H7 (cell line): Measurements from ENCODE around the gene KANSL2. TPM values are rescaled to one million over a fixed set of nuclear protein-coding genes. Genes with fewer than 3 reads are reported as not detected.
"Not testable (repeated sequence)": the region's sequence is repeated elsewhere in the genome, so short reads cannot be mapped to it uniquely, and the experiment has no call there.

Experiments used
- DNase-seq: peaks from one replicate; pipeline ENCODE4 v3.0.0; 2012
- H3K27me3 ChIP-seq: 2 replicates; pipeline ENCODE4 v1.6.0; 2011; ENCODE audit warnings: mild to moderate bottlenecking, low read length; ENCODE audit not compliant: control insufficient read depth, insufficient read depth
- H3K36me3 ChIP-seq: replicated peaks from 2 replicates; pipeline ENCODE4 v1.5.1; 2011; ENCODE audit warnings: low read length; ENCODE audit not compliant: control insufficient read depth, insufficient read depth
- H3K4me3 ChIP-seq: 2 replicates; pipeline ENCODE4 v1.5.1; 2011; ENCODE audit warnings: low read depth, mild to moderate bottlenecking, control low read depth, low read length, moderate library complexity; ENCODE audit not compliant: insufficient read depth
- total RNA-seq: library from RNA; depleted of rRNA; stranded (reverse); fragments of >200 nt; shearing (Covaris generic); gene quantifications from 2 replicates; pipeline ENCODE4 v1.2.3, GENCODE V29; 2014

The KANSL2 gene
- total RNA-seq, 1 experiment from 2014 or later, result 41.4 TPM

- Histone ChIP-seq H3K27me3 (no peaks in the 10 kb centered on the region), H3K4me3 (no peak overlapping the region), H3K36me3 (peaks cover 26% of the 10 kb centered on the region)
- DNase-seq, result no peak
Observed at GRCh38 chr12:48691826-48692487, 9.9 kb upstream of the KANSL2 start.

- peaks cover 24% of the 10 kb centered on the region for H3K36me3 ChIP-seq
- H3K27me3 ChIP-seq, result no peaks in the 10 kb centered on the region
- H3K4me3 ChIP-seq, result no peak overlapping the region
- DNase-seq, result no peak
Observed at GRCh38 chr12:48690990-48691389, 9.0 kb upstream of the KANSL2 start.

GRCh38 chr12:48690436-48690835 is 8.4 kb upstream of the KANSL2 start:
- peaks cover 19% of the 10 kb centered on the region for H3K36me3 ChIP-seq
- H3K27me3 ChIP-seq, result no peaks in the 10 kb centered on the region
- DNase-seq, result no peak
- no peak overlapping the region for H3K4me3 ChIP-seq

- no peak for DNase-seq
- H3K27me3 ChIP-seq, result no peaks in the 10 kb centered on the region
- H3K36me3 ChIP-seq, result peaks cover 12% of the 10 kb centered on the region
- H3K4me3 ChIP-seq, result no peak overlapping the region
Observed at GRCh38 chr12:48688836-48689235, 6.8 kb upstream of the KANSL2 start.

GRCh38 chr12:48687592-48687991 is 5.6 kb upstream of the KANSL2 start:
- Histone ChIP-seq H3K36me3 (no peaks in the 10 kb centered on the region; the same call in 1 of the 2 replicates), H3K4me3 (no peak overlapping the region), H3K27me3 (no peaks in the 10 kb centered on the region; the same call in 1 of the 2 replicates)
- no peak for DNase-seq

GRCh38 chr12:48686615-48687334 is 4.7 kb upstream of the KANSL2 start:
- no peak for DNase-seq
- H3K36me3 ChIP-seq, result no peaks in the 10 kb centered on the region; the same call in 1 of the 2 replicates
- no peak overlapping the region for H3K4me3 ChIP-seq
- no peaks in the 10 kb centered on the region; the same call in 1 of the 2 replicates for H3K27me3 ChIP-seq

- Histone ChIP-seq H3K27me3 (no peaks in the 10 kb centered on the region; the same call in 1 of the 2 replicates), H3K4me3 (no peak overlapping the region), H3K36me3 (no peaks in the 10 kb centered on the region)
- DNase-seq, result no peak
Observed at GRCh38 chr12:48686037-48686595, 4.1 kb upstream of the KANSL2 start.

- no peak for DNase-seq
- Histone ChIP-seq H3K36me3 (peaks cover 9% of the 10 kb centered on the region), H3K27me3 (no peaks in the 10 kb centered on the region; the same call in 1 of the 2 replicates), H3K4me3 (no peak overlapping the region)
Observed at GRCh38 chr12:48683534-48683933, 1.5 kb upstream of the KANSL2 start.

GRCh38 chr12:48682927-48683326 is 889 bp upstream of the KANSL2 start:
- DNase-seq, result no peak
- H3K36me3 ChIP-seq, result peaks cover 11% of the 10 kb centered on the region
- no peaks in the 10 kb centered on the region; the same call in 1 of the 2 replicates for H3K27me3 ChIP-seq
- peak overlapping the region; percentile 95; the same call in 1 of the 2 replicates for H3K4me3 ChIP-seq

- DNase-seq, H3K27me3 ChIP-seq: not testable (repeated sequence)
- Histone ChIP-seq H3K36me3 (peaks cover 13% of the 10 kb centered on the region), H3K4me3 (peak overlapping the region; percentile 95)
Observed at GRCh38 chr12:48682533-48682905, 481 bp upstream of the KANSL2 start.

- DNase-seq, result peak; percentile 45
- no peaks in the 10 kb centered on the region; the same call in 1 of the 2 replicates for H3K27me3 ChIP-seq
- H3K4me3 ChIP-seq, result peak overlapping the region; percentile 95
- H3K36me3 ChIP-seq, result peaks cover 15% of the 10 kb centered on the region
Observed at GRCh38 chr12:48681399-48681709, 684 bp downstream of the KANSL2 start.

GRCh38 chr12:48680861-48681260 is 1.2 kb downstream of the KANSL2 start:
- DNase-seq, result no peak
- peak overlapping the region; percentile 95 for H3K4me3 ChIP-seq
- H3K27me3 ChIP-seq, result no peaks in the 10 kb centered on the region; the same call in 1 of the 2 replicates
- peaks cover 15% of the 10 kb centered on the region for H3K36me3 ChIP-seq

GRCh38 chr12:48678551-48679185 is 3.4 kb downstream of the KANSL2 start:
- Histone ChIP-seq H3K4me3 (no peak overlapping the region), H3K36me3 (peaks cover 15% of the 10 kb centered on the region), H3K27me3 (no peaks in the 10 kb centered on the region; the same call in 1 of the 2 replicates)
- no peak for DNase-seq

- no peaks in the 10 kb centered on the region for H3K27me3 ChIP-seq
- no peak for DNase-seq
- no peak overlapping the region for H3K4me3 ChIP-seq
- H3K36me3 ChIP-seq, result peaks cover 34% of the 10 kb centered on the region
Observed at GRCh38 chr12:48671231-48671856, 10.7 kb downstream of the KANSL2 start.
